OCI-LY1 (cell line): ENCODE results near the gene TMEM52.

Experiments used
- H2AFZ ChIP-seq: fragments of 200-600 bp; sonication (generic), shearing (Covaris generic); 2 replicates; pipeline ENCODE4 v1.6.0; 2014; ENCODE audit warnings: antibody characterized with exemption, mild to moderate bottlenecking, low read length
- H3F3A ChIP-seq: fragments of 200-600 bp; sonication (generic), shearing (Covaris generic); 2 replicates; pipeline ENCODE4 v1.6.0; 2014; ENCODE audit warnings: mild to moderate bottlenecking, antibody characterized with exemption, low read length, moderate library complexity; ENCODE audit not compliant: insufficient read depth
- H3K27ac ChIP-seq: fragments of 200-600 bp; sonication (generic); 2 replicates; pipeline ENCODE4 v1.5.1; 2014; ENCODE audit warnings: low read length, mixed run types, mild to moderate bottlenecking, low read depth; ENCODE audit not compliant: poor library complexity, severe bottlenecking
- H3K27me3 ChIP-seq: fragments of 200-600 bp; sonication (generic); 2 replicates; pipeline ENCODE4 v1.6.0; 2014; ENCODE audit warnings: antibody characterized with exemption, mild to moderate bottlenecking, low read length, moderate library complexity; ENCODE audit not compliant: insufficient read depth
- H3K36me3 ChIP-seq: fragments of 200-600 bp; sonication (generic); 2 replicates; pipeline ENCODE4 v1.6.1; 2014; ENCODE audit warnings: mild to moderate bottlenecking, antibody characterized with exemption, low read length, moderate library complexity, mixed read lengths; ENCODE audit not compliant: insufficient read depth
- H3K4me1 ChIP-seq: fragments of 200-600 bp; sonication (generic); 2 replicates; pipeline ENCODE4 v1.5.1; 2014; ENCODE audit warnings: mild to moderate bottlenecking, low read length, moderate library complexity; ENCODE audit not compliant: insufficient read depth, severe bottlenecking
- H3K4me2 ChIP-seq: fragments of 200-600 bp; sonication (generic), shearing (Covaris generic); 2 replicates; pipeline ENCODE4 v1.6.1; 2014; ENCODE audit warnings: low read length
- H3K4me3 ChIP-seq: fragments of 200-600 bp; sonication (generic); 2 replicates; pipeline ENCODE4 v1.5.1; 2014; ENCODE audit warnings: low read length, low read depth, mild to moderate bottlenecking, mixed read lengths; ENCODE audit not compliant: poor library complexity, severe bottlenecking
- H3K79me2 ChIP-seq: fragments of 200-600 bp; shearing (Covaris generic); 2 replicates; pipeline ENCODE4 v1.6.1; 2016; ENCODE audit warnings: mixed run types, low read length, mixed read lengths; ENCODE audit not compliant: insufficient read depth
- H3K9ac ChIP-seq: fragments of 200-600 bp; sonication (generic), shearing (Covaris generic); 2 replicates; pipeline ENCODE4 v1.6.1; 2014; ENCODE audit warnings: mild to moderate bottlenecking, low read length, mixed read lengths
- H3K9me2 ChIP-seq: fragments of 200-600 bp; sonication (generic), shearing (Covaris generic); 2 replicates; pipeline ENCODE4 v1.6.1; 2014; ENCODE audit warnings: low read depth, mild to moderate bottlenecking, low read length, mixed read lengths
- H3K9me3 ChIP-seq: fragments of 200-600 bp; shearing (Covaris generic); 2 replicates; pipeline ENCODE4 v1.6.1; 2014; ENCODE audit warnings: low read length, mixed read lengths
- H4K20me1 ChIP-seq: fragments of 200-600 bp; sonication (generic), shearing (Covaris generic); 2 replicates; pipeline ENCODE4 v1.6.0; 2016; ENCODE audit warnings: mild to moderate bottlenecking, low read length; ENCODE audit not compliant: insufficient read depth
- CTCF ChIP-seq: fragments of 200-600 bp; sonication (generic), shearing (Covaris generic); IDR thresholded peaks from 2 replicates; pipeline ENCODE4 v1.5.1; 2017; ENCODE audit warnings: mild to moderate bottlenecking, antibody characterized with exemption, low read length, moderate library complexity, mixed read lengths
- EZH2 ChIP-seq: fragments of 200-600 bp; sonication (generic), shearing (Covaris generic); IDR thresholded peaks from 2 replicates; pipeline ENCODE4 v1.8.0; 2017; ENCODE audit warnings: borderline replicate concordance, mixed run types, mild to moderate bottlenecking, antibody characterized with exemption, low read length, moderate library complexity, mixed read lengths

Gene TMEM52

GRCh38 chr1:1894354-1895059 lies 24.6 kb downstream of the TMEM52 start:
- peak overlapping the region; percentile 48 for H3K4me2 ChIP-seq
- H2AFZ ChIP-seq = no peak overlapping the region
- peak overlapping the region; percentile 0 for H3K4me3 ChIP-seq

DNA sequence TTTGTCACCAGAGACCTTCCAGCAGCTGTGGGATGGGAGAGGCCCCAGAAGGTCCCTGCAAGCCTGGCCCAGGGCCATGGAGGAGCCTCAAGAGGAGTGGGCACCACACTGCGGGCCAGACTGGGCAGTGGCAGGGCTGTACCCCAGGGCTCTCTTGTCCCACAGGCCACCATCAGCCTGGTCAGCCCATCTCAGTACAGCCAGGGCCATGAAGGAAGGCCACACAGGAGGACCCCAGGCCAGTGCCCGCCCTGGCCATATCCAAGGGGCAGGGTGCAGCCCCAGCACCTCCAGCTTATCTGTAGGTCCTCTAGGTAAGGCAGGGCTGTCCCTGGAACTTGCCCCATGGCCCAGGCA lies 25.1 kb downstream of the TMEM52 start:
- H3F3A ChIP-seq = peaks cover 6% of the 10 kb centered on the region; the same call in 1 of the 2 replicates
- peak overlapping the region; percentile 98 for H3K27ac ChIP-seq
- peaks cover 74% of the 10 kb centered on the region for H3K4me1 ChIP-seq
- no peaks in the 10 kb centered on the region for H3K27me3 ChIP-seq
- TF ChIP-seq EZH2 (no peak), CTCF (no peak)
- H4K20me1 ChIP-seq = peaks cover 4% of the 10 kb centered on the region; the same call in 1 of the 2 replicates
- H3K9me3 ChIP-seq = no peaks in the 10 kb centered on the region
- H3K4me2 ChIP-seq = peak overlapping the region; percentile 48; the same call in 1 of the 2 replicates
- H3K9me2 ChIP-seq = no peaks in the 10 kb centered on the region
- no peak overlapping the region for H2AFZ ChIP-seq
- H3K4me3 ChIP-seq = no peak overlapping the region
- H3K79me2 ChIP-seq = peaks cover 13% of the 10 kb centered on the region
- peak overlapping the region; percentile 55; the same call in 1 of the 2 replicates for H3K9ac ChIP-seq
- peaks cover 8% of the 10 kb centered on the region; the same call in 1 of the 2 replicates for H3K36me3 ChIP-seq

More at GRCh38 chr1:1894354-1895059, 24.6 kb downstream of the TMEM52 start:
- H4K20me1 ChIP-seq = no peaks in the 10 kb centered on the region
- peaks cover 76% of the 10 kb centered on the region for H3K4me1 ChIP-seq
- H3K27me3 ChIP-seq = no peaks in the 10 kb centered on the region
- H3K79me2 ChIP-seq = peaks cover 7% of the 10 kb centered on the region
- no peaks in the 10 kb centered on the region for H3K9me2 ChIP-seq
- peak overlapping the region; percentile 55 for H3K9ac ChIP-seq
- H3K27ac ChIP-seq = peak overlapping the region; percentile 98
- peaks cover 6% of the 10 kb centered on the region; the same call in 1 of the 2 replicates for H3F3A ChIP-seq
- no peak for TF ChIP-seq CTCF
- H3K36me3 ChIP-seq = peaks cover 3% of the 10 kb centered on the region; the same call in 1 of the 2 replicates
- no peaks in the 10 kb centered on the region for H3K9me3 ChIP-seq

GRCh38 chr1:1893291-1893985 lies 25.6 kb downstream of the TMEM52 start:
- H3F3A ChIP-seq = peaks cover 2% of the 10 kb centered on the region; the same call in 1 of the 2 replicates
- H3K4me1 ChIP-seq = peaks cover 74% of the 10 kb centered on the region
- H3K9me2 ChIP-seq = no peaks in the 10 kb centered on the region
- peaks cover 18% of the 10 kb centered on the region for H3K79me2 ChIP-seq
- H3K27me3 ChIP-seq = no peaks in the 10 kb centered on the region
- H3K9ac ChIP-seq = peak overlapping the region; percentile 55; the same call in 1 of the 2 replicates
- H3K4me2 ChIP-seq = peak overlapping the region; percentile 48
- H3K36me3 ChIP-seq = peaks cover 10% of the 10 kb centered on the region; the same call in 1 of the 2 replicates
- TF ChIP-seq EZH2 = no peak
- no peak for TF ChIP-seq CTCF
- H2AFZ ChIP-seq = no peak overlapping the region
- no peaks in the 10 kb centered on the region for H3K9me3 ChIP-seq
- H3K4me3 ChIP-seq = peak overlapping the region; percentile 32
- H4K20me1 ChIP-seq = peaks cover 6% of the 10 kb centered on the region; the same call in 1 of the 2 replicates
- H3K27ac ChIP-seq = peak overlapping the region; percentile 98
